ENCODE data around the gene PPAN. TPM values are rescaled to one million over a fixed set of nuclear protein-coding genes. Genes with fewer than 3 reads are reported as not detected.

Gene PPAN
- 20.0 TPM for total RNA-seq
- long read RNA-seq, transcript PPAN-201 (12 exons, 1,657 nt): major isoform, 95 of 101 reads
- long read RNA-seq, partial matches to known transcripts: 0 of 101 reads
- long read RNA-seq, other reads (novel, unspliced or antisense): 5 of 101 reads

DNA sequence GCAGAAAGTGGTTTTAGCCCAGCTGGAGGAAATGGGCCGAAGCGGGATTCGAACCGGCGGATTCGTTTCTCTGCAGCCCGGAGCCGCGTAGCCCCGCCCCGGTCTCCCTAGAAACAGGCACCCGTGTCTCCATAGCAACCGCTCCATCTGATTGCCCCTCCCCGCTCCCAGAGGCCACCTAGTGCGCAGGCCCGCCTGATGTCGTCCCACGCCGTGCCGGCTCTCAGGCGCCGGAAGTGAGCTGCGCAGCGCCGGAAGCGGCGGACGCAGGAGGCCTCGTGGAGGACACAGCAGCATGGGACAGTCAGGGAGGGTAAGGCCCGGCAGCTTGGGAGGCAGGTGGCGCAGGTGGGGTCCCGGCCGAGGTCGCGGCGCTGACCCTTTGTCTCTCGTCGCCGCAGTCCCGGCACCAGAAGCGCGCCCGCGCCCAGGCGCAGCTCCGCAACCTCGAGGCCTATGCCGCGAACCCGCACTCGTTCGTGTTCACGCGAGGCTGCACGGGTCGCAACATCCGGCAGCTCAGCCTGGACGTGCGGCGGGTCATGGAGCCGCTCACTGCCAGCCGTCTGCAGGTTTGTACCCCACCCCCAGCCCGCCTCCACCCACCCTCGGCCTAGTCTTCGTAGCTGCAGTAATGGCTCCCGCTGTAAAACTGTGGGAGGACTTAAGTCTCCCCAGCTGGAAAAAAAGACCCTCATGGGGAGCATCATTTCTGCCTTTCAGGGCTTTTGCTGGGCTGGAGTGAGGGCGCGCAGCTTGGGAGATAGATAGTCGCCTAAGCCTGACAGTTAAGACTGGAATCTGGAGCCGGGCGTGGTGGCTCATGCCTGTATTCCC lies at the start of gene PPAN:
Gene PPAN (plus strand): TSS at position 263 of the 837 bp plus-strand sequence. CDS start 33 bp downstream, at position 296.
- DNase-seq (peak; percentile 98), ATAC-seq (ENCODE audit: poor library complexity) (peak; percentile 98)
- intact Hi-C loops (cut with DNase I): no loop called here

GRCh38 chr19:10061717-10062310 lies 44.3 kb upstream of the PPAN start:
- ATAC-seq (ENCODE audit: poor library complexity): no peak
- DNase-seq: no peak
- intact Hi-C loops (cut with DNase I): no loop called here

GRCh38 chr19:10068205-10068604 lies 38.0 kb upstream of the PPAN start:
- ATAC-seq (ENCODE audit: poor library complexity) (no peak), DNase-seq (no peak)
- intact Hi-C loops (cut with DNase I): no loop called here

DNA sequence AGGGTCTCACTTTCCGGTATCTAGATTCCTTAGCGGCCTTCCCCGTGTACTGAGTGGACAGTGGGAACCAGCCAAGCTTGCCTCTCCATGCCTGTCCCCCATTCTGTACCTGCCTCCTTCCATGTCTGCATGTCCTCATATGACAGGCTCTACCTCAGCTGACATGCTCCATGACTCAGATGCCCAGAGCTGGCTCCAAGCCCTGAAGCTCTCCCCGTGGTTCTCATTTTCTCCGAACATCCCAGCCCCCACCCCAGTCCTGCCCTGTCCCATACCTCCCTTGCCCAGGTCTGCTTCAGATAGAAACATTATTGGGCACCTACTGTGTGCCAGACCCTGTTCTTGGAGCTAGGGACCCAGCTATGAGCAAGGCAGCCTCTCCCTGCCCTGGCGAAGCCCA lies 37.1 kb upstream of the PPAN start:
- DNase-seq (no peak), ATAC-seq (ENCODE audit: poor library complexity) (no peak)
- intact Hi-C loops (cut with DNase I): no loop called here

- DNase-seq (no peak), ATAC-seq (ENCODE audit: poor library complexity) (no peak)
- intact Hi-C loops (cut with DNase I): no loop called here
Measured at GRCh38 chr19:10070730-10071446, 35.3 kb upstream of the PPAN start.

GRCh38 chr19:10074153-10074552 lies 32.0 kb upstream of the PPAN start:
- intact Hi-C loops (cut with DNase I): no loop called here
- no peak for DNase-seq
- no peak for ATAC-seq (ENCODE audit: poor library complexity)

DNA sequence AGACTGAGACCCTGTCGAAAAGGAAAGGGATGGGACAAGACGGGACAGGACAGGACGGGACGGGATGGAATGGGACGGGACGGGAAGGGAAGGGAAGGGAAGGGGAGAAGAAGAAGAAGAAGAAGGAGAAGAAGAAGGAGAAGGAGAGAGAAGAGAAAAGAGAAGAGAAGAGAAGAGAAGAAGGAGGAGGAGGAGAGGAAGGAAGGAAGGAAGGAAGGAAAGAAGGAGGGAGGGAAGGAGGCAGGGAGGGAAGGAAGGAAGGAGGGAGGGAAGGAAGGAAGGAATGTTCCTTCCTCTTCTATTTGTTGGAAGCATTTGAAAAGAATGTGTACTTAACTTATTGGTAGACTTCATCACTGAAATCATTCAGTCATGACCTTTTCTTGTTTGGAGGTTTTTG lies 29.6 kb upstream of the PPAN start:
- intact Hi-C loops (cut with DNase I): no loop called here
- ATAC-seq (ENCODE audit: poor library complexity) (no peak), DNase-seq (no peak)

GRCh38 chr19:10078329-10078728 lies 27.8 kb upstream of the PPAN start:
- ATAC-seq (ENCODE audit: poor library complexity) (no peak), DNase-seq (no peak)
- intact Hi-C loops (cut with DNase I): no loop called here

- no peak for ATAC-seq (ENCODE audit: poor library complexity)
Measured at GRCh38 chr19:10079031-10079453, 27.1 kb upstream of the PPAN start.

DNA sequence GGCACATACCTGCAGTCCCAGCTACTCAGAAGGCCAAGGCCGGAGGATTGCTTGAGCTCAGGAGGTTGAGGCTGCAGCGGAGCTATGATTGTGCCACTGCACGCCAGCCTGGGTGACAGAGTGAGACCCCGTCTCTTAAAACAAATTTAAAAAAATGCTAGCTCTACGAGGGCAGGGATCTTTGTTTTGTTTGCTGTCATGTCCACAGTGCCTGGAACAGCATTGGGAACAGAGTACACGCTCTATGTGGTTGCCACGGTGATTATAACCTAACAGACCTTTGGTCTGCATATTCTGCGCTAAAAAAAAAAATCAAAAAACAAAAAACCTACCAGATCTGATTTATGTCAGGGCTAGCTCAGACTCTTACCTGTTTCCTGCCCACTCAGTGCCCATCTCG lies 22.3 kb upstream of the PPAN start:
- ATAC-seq (ENCODE audit: poor library complexity): no peak

More at GRCh38 chr19:10079031-10079453, 27.1 kb upstream of the PPAN start:
- DNase-seq: peak; percentile 3
- intact Hi-C loops (cut with DNase I): no loop called here

GRCh38 chr19:10084803-10085202 lies 21.4 kb upstream of the PPAN start:
- DNase-seq (no peak), ATAC-seq (ENCODE audit: poor library complexity) (no peak)
- intact Hi-C loops (cut with DNase I): no loop called here

More for the DNA sequence above, 22.3 kb upstream of the PPAN start:
- no peak for DNase-seq
- intact Hi-C loops (cut with DNase I): no loop called here

DNA sequence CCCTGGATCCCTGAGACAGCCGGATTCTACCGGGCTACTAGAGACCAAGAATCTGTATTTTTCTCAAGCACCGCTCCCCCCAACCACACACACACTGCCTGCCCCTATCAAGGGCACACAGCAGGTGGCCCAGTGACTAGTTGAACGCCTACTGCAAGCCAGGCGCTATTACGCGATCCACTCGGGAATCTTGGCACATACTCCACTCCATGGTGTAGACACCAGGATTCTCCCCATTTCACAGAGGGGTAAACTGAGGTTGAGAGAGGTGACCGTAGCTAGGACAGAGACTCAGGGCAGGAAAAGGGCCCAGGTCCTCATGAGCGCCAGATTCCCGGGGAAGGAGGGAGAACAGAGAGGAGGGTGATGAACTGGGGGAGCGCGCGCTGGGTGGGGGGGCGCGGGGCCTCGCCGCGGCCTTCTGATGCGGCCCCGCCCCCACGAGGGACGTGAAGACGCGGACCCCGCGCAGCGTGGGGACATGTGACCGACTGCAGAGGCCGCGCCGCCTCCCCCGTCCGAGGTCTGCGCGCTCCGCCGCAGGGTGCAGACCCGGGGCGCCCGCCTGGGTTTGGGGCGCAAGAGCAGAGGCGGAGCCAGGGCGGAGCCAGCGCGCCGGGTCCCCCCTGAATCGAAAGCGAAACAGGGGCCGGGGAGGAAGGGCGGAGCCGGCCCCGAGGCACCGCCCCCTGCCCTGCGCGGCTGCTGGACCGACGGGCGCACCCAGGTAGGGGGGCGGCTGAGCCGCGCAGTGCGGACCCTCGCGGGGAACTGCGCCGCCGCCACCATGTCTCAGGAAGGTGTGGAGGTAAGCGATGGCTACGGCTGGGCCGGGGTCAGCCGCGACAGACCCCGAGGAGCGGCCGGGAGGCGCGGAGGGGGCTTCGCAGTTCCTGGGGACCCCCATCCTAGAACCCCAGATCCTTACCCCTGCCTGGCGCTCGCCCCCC lies 20.2 kb upstream of the PPAN start, which contains the start of gene SHFL:
Gene SHFL (plus strand): TSS at position 677 of the 950 bp plus-strand sequence. CDS start 111 bp downstream, at position 788.
- intact Hi-C loops (cut with DNase I): no loop called here
- ATAC-seq (ENCODE audit: poor library complexity) (peak; percentile 96), DNase-seq (peak; percentile 88)

DNA sequence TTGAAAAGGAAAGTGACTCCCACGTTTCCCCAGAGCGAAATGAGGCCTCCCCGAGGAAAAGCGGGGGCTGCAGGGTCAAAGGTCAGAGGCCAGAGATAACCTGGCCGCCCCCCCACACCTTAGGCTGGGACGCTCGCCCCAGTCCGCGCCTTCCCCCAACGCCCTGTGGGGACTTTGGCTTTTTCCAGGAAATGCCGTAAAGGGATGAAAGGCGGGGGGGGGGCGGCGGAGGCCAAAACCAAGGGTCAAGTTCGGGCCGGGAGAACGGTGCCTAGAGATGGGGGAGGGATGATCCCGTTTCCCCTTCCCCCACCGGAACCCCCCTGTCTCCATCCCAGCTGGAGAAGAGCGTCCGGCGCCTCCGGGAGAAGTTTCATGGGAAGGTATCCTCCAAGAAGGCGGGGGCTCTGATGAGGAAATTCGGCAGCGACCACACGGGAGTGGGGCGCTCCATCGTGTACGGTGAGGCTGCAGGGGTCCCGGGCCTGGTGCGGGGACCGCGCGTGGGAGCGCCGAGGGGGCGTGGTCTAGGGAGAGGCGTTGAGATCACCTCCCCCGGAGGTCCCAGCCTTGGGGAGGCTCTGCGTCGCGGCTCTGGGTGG lies 19.5 kb upstream of the PPAN start:
- DNase-seq: no peak
- peak; percentile 10 for ATAC-seq (ENCODE audit: poor library complexity)
- intact Hi-C loops (cut with DNase I): no loop called here

GRCh38 chr19:10087296-10088061 lies 18.7 kb upstream of the PPAN start:
- no peak for ATAC-seq (ENCODE audit: poor library complexity)
- intact Hi-C loops (cut with DNase I): no loop called here
- no peak for DNase-seq

DNA sequence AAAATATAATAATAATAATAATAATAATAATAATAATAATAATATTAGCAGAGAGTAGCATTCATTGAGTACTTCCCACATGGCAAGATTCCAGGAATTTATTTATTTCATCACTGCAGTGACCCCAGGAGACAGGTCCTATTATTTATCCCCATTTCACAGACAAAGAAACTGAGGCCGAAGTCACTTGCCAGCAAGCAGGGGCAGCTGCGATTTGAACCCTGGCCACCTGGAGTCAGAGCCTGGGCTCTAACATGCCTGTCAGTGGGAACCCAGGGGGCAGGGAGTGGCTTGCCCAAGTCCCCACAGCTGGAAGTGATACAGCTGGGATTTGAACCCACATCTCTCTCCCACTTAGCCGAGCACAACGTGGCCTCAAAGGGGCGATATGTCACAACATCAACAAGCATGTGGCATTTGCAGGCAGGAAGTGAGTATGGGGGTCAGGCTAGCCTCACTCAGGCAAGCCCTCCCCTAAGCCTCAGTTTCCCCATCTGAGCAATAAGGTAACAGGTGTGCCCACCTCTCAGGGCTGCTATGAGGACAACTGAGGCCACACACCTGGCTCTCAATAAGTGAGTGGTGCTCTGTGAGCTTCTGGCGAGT lies 17.1 kb upstream of the PPAN start:
- intact Hi-C loops (cut with DNase I): no loop called here
- DNase-seq (no peak), ATAC-seq (ENCODE audit: poor library complexity) (no peak)

GRCh38 chr19:10089801-10090375 lies 16.3 kb upstream of the PPAN start:
- intact Hi-C loops (cut with DNase I): no loop called here
- ATAC-seq (ENCODE audit: poor library complexity): no peak

DNA sequence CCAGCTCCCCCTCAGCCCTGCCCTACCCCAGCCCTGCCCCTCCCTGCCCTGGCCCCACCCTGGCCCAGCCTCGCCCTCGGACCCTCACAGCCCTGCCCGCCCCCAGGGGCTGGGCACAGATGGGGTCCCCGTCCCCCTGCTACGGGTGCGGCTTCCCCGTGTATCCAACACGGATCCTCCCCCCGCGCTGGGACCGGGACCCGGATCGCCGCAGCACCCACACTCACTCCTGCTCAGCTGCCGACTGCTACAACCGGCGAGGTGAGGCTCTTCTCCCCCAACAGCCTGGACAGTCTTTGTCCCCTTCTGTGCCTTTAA lies 14.8 kb upstream of the PPAN start:
- intact Hi-C loops (cut with DNase I): no loop called here
- no peak for DNase-seq

More at GRCh38 chr19:10089801-10090375, 16.3 kb upstream of the PPAN start:
- DNase-seq: no peak

More for the DNA sequence above, 14.8 kb upstream of the PPAN start:
- no peak for ATAC-seq (ENCODE audit: poor library complexity)
